ENCODE results near the gene CREBRF. TPM values are rescaled to one million over a fixed set of nuclear protein-coding genes. Genes with fewer than 3 reads are reported as not detected.
A peak's percentile ranks its signal among the peaks of the same experiment; 100 is the strongest.
"Not testable (repeated sequence)": the region's sequence is repeated elsewhere in the genome, so short reads cannot be mapped to it uniquely, and the experiment has no call there.

The CREBRF gene
- polyA plus RNA-seq, 2 of the 4 experiments (the other 2 are of a cell fraction), result 1.8 to 7.2 TPM

- ATAC-seq (no peak), DNase-seq (ENCODE audit: low read depth in 1 of 2, low spot score in 1 of 2) (no peak), FAIRE-seq (no peak)
- CTCF ChIA-PET, result interaction anchor here (0.7 to 1.1 kb wide), 2 partner anchors 18 to 543 kb away, joined by 3 to 5 read pairs; no protein-coding TSS in a partner anchor
- no peak overlapping the region for H3K4me3 ChIP-seq
- POLR2A ChIA-PET, result no interaction called here
- no peak overlapping the region for H3K4me2 ChIP-seq
- WGBS (ENCODE audit: missing lambda C conversion rate), result 91% methylated on average over 5 of the region's 5 CpGs
- TF ChIP-seq, protein P1, sequence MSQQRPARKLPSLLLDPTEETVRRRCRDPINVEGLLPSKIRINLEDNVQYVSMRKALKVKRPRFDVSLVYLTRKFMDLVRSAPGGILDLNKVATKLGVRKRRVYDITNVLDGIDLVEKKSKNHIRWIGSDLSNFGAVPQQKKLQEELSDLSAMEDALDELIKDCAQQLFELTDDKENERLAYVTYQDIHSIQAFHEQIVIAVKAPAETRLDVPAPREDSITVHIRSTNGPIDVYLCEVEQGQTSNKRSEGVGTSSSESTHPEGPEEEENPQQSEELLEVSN (IDR thresholded peaks at IDR 0.05; ENCODE audit: borderline replicate concordance, low read depth), result no peak
- TF ChIP-seq EHMT2 (IDR thresholded peaks at IDR 0.05; ENCODE audit: low read depth), result no peak
- TF ChIP-seq MAFK (IDR thresholded peaks at IDR 0.05; ENCODE audit: partially characterized antibody), result no peak
- TF ChIP-seq PHF8 (IDR thresholded peaks at IDR 0.05; ENCODE audit: borderline replicate concordance, low read depth), result no peak
- TF ChIP-seq SREBF2 (IDR thresholded peaks at IDR 0.05), result no peak
- no peak for TF ChIP-seq TFCP2L1 (CRISPR knock-in tag; IDR thresholded peaks at IDR 0.05)
- TF ChIP-seq CBX8 (IDR thresholded peaks at IDR 0.05), result no peak
- TF ChIP-seq, protein P2, sequence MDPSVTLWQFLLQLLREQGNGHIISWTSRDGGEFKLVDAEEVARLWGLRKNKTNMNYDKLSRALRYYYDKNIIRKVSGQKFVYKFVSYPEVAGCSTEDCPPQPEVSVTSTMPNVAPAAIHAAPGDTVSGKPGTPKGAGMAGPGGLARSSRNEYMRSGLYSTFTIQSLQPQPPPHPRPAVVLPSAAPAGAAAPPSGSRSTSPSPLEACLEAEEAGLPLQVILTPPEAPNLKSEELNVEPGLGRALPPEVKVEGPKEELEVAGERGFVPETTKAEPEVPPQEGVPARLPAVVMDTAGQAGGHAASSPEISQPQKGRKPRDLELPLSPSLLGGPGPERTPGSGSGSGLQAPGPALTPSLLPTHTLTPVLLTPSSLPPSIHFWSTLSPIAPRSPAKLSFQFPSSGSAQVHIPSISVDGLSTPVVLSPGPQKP (IDR thresholded peaks at IDR 0.05; ENCODE audit: low read depth, low read length), result no peak
- H3K9me3 ChIP-seq, result no peaks in the 10 kb centered on the region
- H3K4me1 ChIP-seq, result no peaks in the 10 kb centered on the region
- H3K27ac ChIP-seq, result no peak overlapping the region
Measured at GRCh38 chr5:173029499-173029921, 26.6 kb upstream of the CREBRF start.

DNA sequence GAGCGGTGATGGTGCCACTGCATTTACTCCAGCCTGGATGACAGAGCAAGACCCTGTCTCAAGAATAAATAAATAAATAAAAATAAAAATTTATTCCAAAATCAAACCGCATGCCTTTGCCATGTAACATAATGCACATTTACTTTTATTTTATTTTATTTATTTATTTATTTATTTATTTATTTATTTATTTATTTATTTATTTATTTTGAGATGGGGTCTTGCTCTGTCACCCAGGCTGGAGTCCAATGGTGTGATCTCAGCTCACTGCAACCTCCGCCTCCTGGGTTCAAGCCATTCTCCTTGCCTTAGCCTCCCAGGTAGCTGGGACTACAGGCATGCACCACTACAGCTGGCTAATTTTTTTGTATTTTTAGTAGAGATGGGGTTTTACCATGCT is 24.1 kb upstream of the CREBRF start:
- ATAC-seq; H3K4me2 ChIP-seq; H3K9me3 ChIP-seq; CTCF ChIA-PET; H3K27ac ChIP-seq; POLR2A ChIA-PET; H3K4me3 ChIP-seq; DNase-seq (ENCODE audit: low read depth in 1 of 2, low spot score in 1 of 2); H3K4me1 ChIP-seq; FAIRE-seq: not testable (repeated sequence)
- peak; percentile 30 for TF ChIP-seq ZC3H11A (IDR thresholded peaks at IDR 0.05)
- WGBS (ENCODE audit: missing lambda C conversion rate), result 95% methylated on average over 3 of the region's 3 CpGs

DNA sequence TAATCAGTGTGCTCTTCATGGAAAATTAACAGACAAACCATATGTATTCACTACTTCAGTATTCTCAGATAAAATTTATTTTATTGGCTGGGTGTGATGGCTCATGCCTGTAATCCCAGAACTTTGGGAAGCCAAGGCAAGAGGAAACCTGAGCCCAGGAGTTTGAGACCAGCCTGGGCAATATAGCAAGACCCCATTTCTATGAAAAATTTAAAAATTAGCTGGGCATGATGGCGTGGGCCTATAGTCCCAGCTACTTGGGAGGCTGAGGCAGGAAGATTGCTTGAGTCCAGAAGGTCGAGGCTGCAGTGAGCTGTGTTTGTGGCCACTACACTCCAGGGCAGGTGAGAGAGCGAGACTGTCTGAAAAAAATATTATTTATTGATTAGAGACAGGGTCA is 23.4 kb upstream of the CREBRF start:
- WGBS (ENCODE audit: missing lambda C conversion rate), result 88% methylated on average over 3 of the region's 3 CpGs
- no peak overlapping the region for H3K4me3 ChIP-seq
- CTCF ChIA-PET, result interaction anchor here (1.5 kb wide), 1 partner anchor 262 kb away, joined by 3 read pairs; no protein-coding TSS in a partner anchor
- FAIRE-seq (no peak), DNase-seq (ENCODE audit: low read depth in 1 of 2, low spot score in 1 of 2) (no peak), ATAC-seq (no peak)
- TF ChIP-seq HDAC2 (IDR thresholded peaks at IDR 0.05) (no peak), TP53 (CRISPR knock-in tag; IDR thresholded peaks at IDR 0.05) (no peak)
- H3K4me1 ChIP-seq, result no peaks in the 10 kb centered on the region
- H3K4me2 ChIP-seq, result no peak overlapping the region
- H3K9me3 ChIP-seq, result no peaks in the 10 kb centered on the region
- POLR2A ChIA-PET, result no interaction called here
- no peak overlapping the region for H3K27ac ChIP-seq

GRCh38 chr5:173033923-173034322 is 22.2 kb upstream of the CREBRF start:
- no peak for FAIRE-seq
- Histone ChIP-seq H3K4me2 (no peak overlapping the region), H3K27ac (no peak overlapping the region), H3K4me3 (no peak overlapping the region), H3K4me1 (no peaks in the 10 kb centered on the region), H3K9me3 (no peaks in the 10 kb centered on the region)
- no peak for TF ChIP-seq MAFK (IDR thresholded peaks at IDR 0.05; ENCODE audit: partially characterized antibody)
- no peak for TF ChIP-seq RCOR1 (IDR thresholded peaks at IDR 0.05; ENCODE audit: low read depth, low read length)
- TF ChIP-seq POLR2A (IDR thresholded peaks at IDR 0.05; ENCODE audit: low read length), result no peak
- TF ChIP-seq, protein P3, sequence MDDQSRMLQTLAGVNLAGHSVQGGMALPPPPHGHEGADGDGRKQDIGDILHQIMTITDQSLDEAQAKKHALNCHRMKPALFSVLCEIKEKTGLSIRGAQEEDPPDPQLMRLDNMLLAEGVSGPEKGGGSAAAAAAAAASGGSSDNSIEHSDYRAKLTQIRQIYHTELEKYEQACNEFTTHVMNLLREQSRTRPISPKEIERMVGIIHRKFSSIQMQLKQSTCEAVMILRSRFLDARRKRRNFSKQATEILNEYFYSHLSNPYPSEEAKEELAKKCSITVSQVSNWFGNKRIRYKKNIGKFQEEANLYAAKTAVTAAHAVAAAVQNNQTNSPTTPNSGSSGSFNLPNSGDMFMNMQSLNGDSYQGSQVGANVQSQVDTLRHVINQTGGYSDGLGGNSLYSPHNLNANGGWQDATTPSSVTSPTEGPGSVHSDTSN (IDR thresholded peaks at IDR 0.05), result no peak
- DNase-seq (ENCODE audit: low read depth in 1 of 2, low spot score in 1 of 2), result no peak
- ATAC-seq, result no peak; a peak in 1 of 6 replicates
- CTCF ChIA-PET, result interaction anchor here (1.5 kb wide), 1 partner anchor 260 kb away, joined by 3 read pairs; no protein-coding TSS in a partner anchor
- 81% methylated on average over 6 of the region's 6 CpGs for WGBS (ENCODE audit: missing lambda C conversion rate)
- POLR2A ChIA-PET, result no interaction called here
